ENCODE data around the gene HNRNPAB.
"Not testable (repeated sequence)": the region's sequence is repeated elsewhere in the genome, so short reads cannot be mapped to it uniquely, and the experiment has no call there.

HNRNPAB gene

DNA sequence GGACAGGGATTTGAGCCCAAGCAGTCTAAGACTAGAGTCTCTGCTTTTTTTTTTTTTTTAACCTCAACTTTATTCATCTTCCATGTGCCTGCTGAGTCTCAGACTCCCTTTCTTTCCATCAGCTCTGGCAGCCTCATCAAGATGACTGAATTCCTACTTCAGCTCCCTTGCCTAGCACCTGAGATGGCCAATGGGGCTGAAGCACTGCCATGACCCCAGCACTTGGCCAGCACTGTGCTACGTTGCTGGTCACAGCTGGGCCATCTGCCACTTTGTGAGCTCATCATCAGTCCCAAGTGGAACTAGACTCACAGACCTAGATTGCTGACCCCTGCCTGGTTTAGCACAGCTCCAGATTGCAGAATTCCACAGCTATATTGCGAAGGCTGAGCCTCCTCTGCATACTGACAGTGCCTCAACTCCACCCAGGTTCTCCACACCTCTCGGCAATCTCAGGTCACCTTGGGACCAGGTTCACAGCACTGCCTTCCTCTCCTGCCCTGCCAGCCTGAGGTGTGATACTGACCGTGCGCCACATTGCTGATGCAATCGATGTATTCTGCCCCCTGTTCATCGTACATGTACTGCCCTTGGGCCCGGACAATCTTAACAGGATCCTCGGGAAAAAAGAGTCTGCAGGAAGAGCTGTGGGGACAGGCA lies 26.7 kb downstream of the HNRNPAB start:
- DNase-seq (ENCODE audit: low read depth), result no peak

DNA sequence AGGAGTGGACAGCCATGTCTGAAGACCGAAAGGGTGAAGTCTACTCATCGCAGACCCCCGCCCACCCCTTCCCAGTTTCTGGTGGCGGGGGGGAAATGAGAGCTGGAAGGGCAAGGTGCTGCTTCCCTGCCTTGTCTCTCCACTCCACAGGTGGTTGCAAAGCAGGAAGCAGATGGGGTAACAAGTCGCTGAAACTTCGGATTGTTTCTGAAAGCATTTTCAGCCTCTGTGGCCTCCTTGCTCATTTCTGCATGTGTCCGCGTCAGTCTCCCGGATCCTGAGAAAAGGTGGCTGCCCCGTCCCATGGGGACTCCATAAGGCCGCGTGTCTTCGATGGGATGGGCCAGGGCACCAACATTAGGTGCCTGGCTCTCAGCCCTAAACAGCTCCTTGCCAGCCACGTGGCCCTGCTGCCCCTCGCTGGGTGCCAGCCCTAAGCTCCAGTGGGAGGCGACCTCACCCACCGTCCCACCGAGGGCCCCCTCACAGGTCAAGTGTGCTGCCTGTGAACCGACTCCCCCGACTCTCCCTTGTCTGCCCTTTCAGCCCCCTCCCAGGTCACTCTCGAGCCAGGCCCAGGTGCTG lies 27.3 kb downstream of the HNRNPAB start:
- DNase-seq (ENCODE audit: low read depth), result no peak

DNA sequence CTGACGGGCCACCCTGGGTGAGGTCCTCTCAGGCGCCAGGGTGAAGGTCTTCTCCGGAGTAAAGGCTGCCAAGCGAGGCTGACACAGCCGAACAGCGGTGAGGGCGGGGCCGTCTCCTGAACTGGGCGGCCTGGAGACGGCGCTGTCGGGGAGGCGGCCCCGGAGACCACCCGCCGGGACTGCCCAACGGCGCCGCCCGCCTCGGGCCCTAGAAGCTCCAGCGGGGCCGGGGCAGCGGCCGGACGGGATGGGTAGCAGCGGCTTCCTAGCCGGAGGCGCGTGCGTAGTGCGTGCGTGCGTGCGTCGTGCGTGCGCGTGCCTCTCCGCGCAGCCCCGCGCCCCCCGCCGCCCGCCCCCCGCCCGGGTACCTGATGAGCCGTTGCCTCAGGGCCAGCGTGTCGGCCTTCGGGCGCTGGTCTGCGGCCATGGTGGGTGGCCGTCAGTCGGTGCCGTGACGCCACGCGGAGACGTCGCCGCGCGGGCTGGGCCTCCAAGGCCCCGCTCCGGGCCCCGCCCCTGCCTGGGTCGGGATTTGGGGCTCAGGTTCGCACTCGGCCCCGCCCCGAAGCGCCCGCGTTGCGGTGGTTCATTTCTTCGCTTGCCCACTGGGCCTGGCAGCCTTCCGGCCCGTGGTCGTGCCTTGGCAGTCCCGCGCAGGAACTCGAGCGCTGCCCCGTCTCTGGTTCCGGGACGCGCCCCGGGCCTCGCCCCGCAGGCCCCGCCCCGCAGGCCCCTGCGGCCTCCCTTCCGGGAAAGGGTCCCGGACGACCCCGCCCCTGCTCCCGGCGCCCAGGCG lies 28.0 kb downstream of the HNRNPAB start, which contains the start of gene PHYKPL:
PHYKPL (minus strand) TSS at position 679 of the 796 bp plus-strand sequence; CDS start at position 427, 252 bp downstream.
- DNase-seq (ENCODE audit: low read depth), result peak; percentile 48

DNA sequence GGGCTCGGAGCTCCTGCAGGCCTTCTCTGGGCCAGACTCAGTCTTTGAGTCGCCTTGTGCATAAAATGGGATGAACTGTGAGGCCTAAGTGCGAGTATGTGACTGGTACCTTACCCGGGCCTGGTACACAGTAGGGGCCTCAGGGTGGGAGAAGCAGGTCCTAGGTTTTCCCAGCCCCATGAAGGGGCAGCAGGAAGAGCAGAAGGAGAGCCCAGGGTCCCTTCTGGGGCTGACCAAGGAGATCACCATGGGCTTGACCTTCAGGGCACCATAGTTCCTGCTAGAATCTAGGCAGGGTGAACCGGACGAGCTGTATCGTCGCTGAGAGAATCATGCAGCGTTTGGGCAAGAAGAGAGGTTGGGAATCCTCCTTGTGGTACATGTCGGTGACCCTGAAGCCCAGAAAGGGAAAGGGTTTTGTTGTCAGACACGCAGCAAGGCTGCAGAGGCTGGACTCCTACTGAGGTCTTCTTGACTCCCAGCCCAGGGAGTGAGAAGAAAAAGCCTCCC lies 28.6 kb downstream of the HNRNPAB start:
- DNase-seq (ENCODE audit: low read depth), result no peak

DNA sequence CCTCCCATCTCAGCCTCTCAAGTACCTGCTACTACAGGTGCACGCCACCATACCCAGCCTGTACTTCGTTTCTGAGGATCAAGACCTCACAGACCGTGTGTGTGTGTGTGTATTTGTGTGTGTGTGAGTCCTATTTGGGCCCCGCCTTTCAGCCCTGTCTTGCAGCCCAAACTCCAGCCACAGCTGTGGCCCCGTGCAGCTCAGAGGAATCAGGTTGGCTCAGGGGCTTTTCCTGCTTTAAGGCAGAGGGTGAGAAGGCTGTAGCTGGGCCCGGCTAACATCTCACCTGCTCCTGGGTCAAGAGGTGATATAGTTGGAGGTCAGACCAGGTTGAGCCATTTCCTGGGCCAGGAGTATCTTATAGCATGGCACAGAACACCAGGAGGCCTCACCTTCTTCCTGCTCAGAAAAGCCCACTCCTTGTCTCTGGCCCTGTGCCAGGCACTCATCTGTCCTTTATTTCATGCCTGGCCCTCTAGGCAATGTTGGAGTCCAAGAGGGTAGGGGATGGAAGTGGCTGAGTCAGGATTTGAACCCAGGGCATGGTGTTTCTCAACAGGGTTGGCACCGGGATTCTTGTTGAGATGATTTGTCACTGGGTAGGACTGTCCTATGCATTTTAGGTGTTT lies 29.9 kb downstream of the HNRNPAB start:
- no peak for DNase-seq (ENCODE audit: low read depth)

DNA sequence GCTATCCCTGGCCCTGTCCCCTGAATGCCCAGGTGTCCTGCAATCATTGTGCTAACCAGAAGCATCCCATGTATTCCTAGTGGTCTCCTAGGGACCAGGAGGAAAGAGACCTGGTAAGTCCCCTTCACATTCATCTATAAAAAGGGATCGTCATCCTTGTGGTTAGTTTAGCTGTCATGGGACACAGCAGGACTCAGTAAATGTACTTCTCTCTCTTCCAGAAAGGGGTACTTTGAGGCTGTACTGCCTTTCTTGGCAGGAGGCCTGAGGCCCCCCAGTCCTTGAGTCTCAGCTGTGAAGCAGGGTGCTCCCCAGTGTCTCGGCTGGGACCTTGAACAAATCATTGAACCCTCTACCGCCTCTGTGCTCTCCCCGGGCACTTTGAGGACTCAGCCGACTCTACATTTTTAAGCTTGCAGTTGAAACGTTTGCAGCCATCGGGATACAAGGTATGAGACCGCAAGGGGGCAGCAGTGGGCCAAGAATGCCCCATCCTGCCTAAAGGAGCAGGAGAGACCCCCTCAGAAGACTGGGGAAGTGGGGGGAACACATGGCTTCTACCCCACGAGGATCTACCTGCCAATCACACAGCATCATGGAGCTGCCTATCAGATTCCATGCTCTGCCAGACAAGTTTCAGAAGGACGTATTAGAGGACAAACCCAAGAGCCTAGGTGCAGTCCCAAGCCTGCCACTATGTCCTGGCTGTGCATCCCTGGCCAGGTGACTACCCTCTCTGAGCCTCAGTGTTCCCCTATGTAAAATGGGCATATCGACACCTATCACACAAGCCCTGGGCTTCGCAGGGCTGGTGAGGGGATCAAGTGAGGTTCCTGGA lies 30.6 kb downstream of the HNRNPAB start:
- DNase-seq (ENCODE audit: low read depth), result peak; percentile 72

DNA sequence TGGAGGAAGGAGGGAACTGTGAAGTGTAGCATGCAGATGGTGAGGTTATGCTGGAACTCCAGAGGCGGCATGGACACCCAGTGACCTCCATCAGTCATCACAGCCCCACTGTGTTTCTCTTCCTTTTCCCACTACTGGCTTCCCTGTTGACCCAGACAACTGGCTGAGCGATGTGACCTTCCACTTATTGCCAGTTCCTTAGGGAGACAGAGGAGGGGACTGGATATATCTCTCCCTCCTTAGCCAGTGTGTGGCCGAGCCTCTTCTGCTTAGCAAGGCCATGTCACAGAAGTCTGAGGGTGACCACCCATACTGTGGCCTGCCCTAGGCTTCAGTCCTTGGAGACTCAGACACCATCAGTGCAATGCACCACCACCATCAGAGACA lies 31.2 kb downstream of the HNRNPAB start:
- no peak for DNase-seq (ENCODE audit: low read depth)

DNA sequence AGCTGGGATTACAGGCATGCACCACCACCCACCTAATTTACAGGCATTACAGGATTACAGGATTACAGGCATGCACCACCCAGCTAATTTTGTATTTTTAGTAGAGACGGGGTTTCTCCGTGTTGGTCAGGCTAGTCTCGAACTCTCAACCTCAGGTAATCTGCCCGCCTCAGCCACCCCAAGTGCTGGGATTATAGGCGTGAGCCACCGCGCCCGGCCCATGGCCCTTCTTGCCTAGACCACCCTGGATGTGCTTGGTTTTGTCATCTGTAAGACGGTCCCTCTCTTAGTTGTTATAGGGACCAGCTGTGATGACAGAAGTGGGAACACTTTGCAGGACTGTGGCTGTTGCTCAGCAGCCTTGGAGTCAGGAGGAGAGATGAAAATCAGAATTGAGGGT lies 31.8 kb downstream of the HNRNPAB start:
- no peak for DNase-seq (ENCODE audit: low read depth)

DNA sequence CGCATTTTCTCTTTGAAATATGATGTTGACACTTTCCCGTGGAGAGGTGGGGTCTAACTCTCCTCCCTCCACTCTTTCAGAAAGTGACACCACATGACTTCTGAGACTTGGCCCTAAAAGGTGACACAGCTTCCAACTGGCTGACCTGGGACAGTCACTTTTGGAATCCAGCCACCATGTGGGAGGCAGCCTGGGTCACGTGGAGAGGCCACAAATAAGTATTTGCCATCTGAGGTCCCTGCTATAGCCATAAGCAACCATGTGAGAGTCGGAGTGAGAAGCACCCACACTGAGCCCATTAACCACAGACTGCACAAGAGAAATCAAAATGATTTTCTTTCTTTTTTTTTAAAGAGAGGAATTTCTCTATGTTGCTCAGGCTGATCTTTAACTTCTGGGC lies 32.3 kb downstream of the HNRNPAB start:
- DNase-seq (ENCODE audit: low read depth), result no peak

DNA sequence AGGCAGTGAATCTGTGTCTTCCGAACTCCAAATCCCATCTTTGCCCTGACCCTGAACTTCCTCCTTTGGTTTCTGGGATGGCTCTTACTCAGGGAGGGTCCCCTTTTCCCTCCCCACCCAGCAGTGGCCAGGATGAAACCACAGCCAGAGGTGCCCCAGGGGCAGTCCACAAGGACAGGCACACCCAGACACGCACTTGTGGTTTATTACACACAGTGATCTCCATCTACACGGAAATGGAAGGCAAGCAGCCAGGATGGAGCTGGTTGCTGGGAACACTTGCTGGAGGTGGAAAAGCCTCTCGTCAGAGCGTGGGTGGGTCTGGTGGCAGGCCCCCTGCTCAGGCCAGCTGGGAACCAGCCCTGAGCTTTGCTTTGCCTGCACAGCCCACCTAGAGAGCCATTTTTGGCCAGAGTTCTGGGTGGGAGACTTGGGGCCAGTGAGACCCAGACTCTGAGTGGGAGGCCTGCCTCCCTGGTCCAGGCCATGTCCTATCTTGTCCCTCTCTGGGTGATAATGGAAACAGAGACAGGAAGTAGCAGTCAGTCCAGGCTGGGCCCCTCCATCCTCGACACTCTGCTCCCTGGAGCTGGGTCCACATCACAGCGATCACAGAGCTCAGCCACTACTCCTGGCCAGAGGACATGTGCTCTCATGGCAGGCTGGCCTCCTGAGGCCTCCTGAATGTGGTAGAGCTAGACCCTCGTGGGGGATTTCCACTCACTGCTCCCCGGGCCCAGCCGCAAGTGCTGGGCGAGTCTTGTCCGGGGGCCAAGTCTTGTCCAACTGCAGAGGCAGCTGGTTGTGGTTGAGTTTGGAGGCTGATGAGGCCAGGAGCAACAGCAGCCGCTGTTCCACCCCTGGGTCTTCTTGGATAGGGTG lies 33.3 kb downstream of the HNRNPAB start:
- no peak for DNase-seq (ENCODE audit: low read depth)

DNA sequence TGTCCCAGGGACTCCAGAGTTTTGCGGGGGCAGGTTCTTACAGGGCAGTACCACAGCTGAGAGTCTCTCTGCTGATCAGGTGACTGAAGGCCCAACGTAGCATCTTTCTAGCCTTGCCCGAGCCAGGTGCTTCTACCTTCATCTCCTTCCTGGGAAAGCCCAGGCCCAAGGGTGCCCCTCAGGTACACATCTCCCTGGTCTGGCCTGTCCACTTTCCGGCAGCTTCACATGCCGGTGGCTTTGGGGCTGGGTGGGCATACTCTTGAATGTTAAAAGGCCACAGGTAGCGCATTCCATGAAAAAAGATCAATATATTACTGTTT lies 33.9 kb downstream of the HNRNPAB start:
- no peak for DNase-seq (ENCODE audit: low read depth)

DNA sequence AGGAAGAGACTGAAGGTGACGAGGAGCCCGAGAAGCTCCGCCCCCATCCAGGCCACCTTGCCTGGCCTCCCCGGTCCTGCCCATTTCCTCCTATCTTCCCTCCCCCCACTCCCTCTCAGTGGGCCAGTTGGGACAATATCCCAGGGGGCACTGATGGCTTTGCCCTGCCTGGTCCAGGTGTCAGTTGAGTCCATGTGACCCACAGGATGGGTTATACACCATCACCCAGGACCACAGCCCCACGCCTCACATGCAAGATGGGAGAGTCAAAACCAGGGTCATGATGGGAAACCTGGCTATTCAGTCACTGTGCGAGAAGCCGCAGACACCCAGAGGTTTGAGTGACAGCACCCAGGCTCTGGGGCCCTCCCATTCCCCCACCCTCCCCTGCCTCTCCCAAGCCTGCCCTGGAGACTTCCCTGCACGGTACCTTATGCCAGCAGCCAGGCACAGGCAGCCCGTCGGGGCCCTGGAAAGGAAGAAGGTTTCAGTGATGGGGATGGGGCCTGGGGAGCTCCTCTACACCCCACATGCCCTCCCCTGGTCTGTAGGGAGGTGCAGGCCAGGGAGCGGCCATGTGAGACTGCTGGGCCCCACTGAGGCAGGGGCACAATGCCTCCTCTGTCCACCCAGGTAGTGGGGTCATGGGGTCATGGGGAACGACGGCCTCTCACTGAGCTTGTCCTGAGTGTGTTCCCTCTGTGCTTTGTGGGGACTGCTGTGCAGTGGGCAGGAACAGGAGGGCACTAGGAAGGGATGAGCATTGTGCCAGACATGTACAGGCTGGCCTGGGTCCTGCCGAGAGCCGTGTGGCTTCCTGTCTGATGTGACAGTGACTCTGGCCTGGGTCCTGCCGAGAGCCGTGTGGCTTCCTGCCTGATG lies 34.6 kb downstream of the HNRNPAB start:
- DNase-seq (ENCODE audit: low read depth), result no peak

DNA sequence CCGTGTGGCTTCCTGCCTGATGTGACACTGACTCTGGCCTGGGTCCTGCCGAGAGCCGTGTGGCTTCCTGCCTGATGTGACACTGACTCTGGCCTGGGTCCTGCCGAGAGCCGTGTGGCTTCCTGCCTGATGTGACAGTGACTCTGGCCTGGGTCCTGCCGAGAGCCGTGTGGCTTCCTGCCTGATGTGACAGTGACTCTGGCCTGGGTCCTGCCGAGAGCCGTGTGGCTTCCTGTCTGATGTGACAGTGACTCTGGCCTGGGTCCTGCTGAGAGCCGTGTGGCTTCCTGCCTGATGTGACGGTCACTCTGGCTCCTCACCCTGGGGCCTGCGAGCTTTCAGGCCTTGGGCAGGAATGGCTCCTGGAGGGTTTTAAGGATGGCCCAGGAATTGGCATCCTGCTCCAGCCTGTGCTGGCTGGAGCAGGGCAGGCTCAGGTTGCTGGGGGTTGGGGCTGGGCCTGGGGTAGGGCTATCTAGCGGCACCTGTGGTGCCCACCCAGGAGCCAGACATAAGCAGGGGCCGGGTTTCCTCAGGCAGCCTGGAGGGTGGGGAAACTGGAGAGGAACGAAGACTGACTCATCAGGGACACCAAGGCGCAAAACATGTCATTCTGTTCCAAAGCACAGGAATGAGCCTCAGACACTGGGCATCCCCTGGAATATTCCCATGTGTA lies 35.4 kb downstream of the HNRNPAB start:
- not testable (repeated sequence) for DNase-seq (ENCODE audit: low read depth)

DNA sequence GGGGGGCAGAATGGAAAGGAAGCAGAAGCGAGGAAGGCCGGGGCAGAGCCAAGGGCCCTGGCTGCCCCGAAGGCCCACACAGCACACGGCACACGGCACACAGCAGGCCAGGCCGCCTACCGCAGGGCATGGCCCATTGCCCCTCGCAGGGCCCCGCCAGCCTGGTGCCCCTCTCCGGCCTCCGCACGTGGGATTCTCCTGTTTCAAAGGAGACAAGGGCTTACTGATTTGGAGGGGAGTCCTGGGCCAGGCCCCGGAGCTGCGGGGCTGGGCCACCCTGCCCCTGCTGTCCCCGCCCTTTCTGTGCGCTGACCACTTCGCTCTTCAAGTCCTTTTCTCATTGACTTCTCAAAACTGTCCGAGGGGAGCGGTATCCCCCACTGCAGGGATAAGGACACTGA lies 36.0 kb downstream of the HNRNPAB start:
- DNase-seq (ENCODE audit: low read depth), result no peak

DNA sequence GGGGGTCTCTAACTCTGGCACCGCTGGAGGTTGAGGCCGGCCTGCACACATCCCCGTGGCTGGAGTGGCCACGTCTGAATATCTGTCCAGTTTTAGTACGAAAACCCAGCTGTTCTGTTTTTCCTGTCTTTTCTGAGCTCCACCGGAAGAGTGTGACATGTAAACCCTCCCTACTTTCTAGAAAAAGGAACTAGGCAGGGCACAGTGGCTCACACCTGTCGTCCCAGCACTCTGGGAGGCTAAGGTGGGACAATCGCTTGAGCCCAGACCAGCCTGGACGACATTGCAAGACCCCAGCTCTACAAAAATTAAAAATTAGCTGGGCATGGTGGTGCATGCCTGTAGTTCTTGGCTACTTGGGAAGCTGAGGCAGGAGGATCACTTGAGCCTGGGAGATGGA lies 36.4 kb downstream of the HNRNPAB start:
- no peak for DNase-seq (ENCODE audit: low read depth)

DNA sequence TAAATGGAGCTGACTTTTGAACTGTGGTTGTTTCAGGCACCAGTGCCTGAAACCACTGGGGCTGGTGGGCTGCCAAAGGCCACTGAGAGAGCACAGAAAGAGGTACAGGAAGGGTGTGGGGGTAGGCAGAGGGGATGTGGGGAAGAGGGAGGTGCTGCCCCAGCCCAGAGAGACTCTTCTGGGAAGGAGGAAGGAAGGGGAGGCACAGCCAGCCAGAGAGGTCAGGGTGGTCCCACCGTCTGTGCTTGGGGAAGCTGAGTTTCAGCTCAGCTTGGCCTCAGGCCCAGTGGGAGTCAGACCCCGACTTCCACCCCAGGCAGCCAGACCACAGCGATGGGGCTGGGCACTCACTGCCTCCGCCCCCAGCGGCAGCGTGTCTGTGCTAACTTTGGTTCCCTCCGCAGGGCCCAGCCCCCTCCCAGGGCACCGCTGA lies 36.9 kb downstream of the HNRNPAB start:
- no peak for DNase-seq (ENCODE audit: low read depth)

DNA sequence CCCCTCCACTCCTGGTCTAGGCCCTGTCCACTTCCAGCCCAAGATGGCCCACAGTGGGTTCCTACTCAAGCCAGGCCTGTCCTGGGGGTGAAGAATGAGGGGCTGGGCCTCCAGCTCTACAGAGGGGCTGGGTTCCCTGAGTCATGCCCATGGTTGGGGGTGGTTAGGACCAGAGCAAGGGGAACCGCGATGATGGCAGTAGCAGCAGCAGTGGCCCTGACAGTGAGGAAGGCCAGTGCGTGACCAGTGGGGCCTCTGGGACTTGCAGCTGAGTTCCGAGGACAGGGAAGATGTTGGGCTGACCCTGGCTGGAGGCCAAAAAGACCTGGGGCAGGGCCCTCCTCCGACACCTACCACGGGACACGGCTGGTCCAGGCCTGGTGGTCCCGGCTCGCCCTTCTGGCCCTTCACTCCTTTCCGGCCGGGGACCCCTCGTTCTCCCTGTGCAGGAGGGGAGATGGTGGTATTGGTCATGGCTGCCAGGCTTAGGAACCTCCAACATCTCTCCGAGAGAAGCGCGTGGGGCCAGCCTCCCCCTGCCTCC lies 37.4 kb downstream of the HNRNPAB start:
- no peak for DNase-seq (ENCODE audit: low read depth)

DNA sequence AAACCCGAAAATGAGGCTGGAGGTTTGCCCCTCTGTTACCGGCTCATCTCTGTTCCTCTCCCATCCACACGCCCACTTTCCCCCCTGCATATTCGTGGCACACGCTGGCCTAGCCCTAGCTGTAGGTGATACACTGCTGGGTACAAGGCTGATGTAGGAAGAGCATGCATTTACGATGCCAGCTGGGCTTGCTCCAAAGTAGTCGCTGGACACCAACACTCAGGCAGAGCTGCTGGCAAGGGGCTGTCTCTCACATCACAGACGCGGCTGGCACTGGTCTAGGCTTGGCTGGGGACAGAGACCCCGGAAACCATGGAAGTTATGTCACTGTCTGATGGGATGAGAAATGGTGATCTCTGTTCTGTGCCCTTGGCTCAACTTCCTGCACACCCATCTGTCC lies 38.1 kb downstream of the HNRNPAB start:
- no peak for DNase-seq (ENCODE audit: low read depth)

DNA sequence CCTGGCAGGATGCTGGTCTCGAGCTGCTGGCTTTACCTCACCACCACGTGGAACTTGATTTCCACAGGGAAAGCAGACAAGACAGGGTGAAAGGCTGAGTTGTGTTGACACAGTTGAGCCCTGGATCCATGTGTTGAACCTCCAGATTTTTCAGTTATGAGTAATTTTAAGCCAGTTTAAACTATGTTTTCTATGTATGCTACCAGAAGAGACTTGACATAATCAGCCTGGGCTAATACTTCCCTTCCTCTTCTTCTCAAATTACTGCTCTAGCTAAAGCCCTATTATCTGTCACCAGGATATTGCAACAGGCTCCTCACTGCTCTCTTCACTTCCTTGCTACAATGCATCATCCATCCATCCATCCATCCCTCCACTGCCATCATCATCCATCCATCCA lies 40.2 kb downstream of the HNRNPAB start:
- no peak for DNase-seq (ENCODE audit: low read depth)
